Immature natural killer cell (primary cell): Measurements from ENCODE around the gene CARD11. TPM values are rescaled to one million over a fixed set of nuclear protein-coding genes. Genes with fewer than 3 reads are reported as not detected.
A peak's percentile ranks its signal among the peaks of the same experiment; 100 is the strongest.

Source experiments
- DNase-seq, 3 donors: peaks; one replicate each; pipeline ENCODE4 v3.0.0; 2022; ENCODE audit warnings: mixed read lengths in 1 of 3
- H3K27ac Mint-ChIP-seq, 6 donors: one replicate each; pipeline ENCODE4 v1.8.0; 2020; ENCODE audit warnings: mixed read lengths in 6 of 6, mild to moderate bottlenecking in 5 of 6, inconsistent platforms in 4 of 6, moderate library complexity in 3 of 6
- H3K27me3 Mint-ChIP-seq, 3 donors: one replicate each; pipeline ENCODE4 v1.8.0; 2020 to 2021; ENCODE audit warnings: low read depth in 3 of 3, mild to moderate bottlenecking in 3 of 3, mixed read lengths in 3 of 3, moderate library complexity in 3 of 3, inconsistent platforms in 1 of 3
- H3K36me3 Mint-ChIP-seq, 3 donors: one replicate each; pipeline ENCODE4 v1.8.0; 2020; ENCODE audit warnings: mixed read lengths in 3 of 3, inconsistent platforms in 2 of 3, mild to moderate bottlenecking in 2 of 3
- H3K4me1 Mint-ChIP-seq, 2 donors: one replicate each; pipeline ENCODE4 v1.8.0; 2020; ENCODE audit warnings: inconsistent platforms in 2 of 2, mild to moderate bottlenecking in 2 of 2, mixed read lengths in 2 of 2, moderate library complexity in 1 of 2
- H3K4me3 Mint-ChIP-seq, 5 donors: one replicate each; pipeline ENCODE4 v1.8.0; 2020; ENCODE audit warnings: mild to moderate bottlenecking in 5 of 5, mixed read lengths in 5 of 5, inconsistent platforms in 3 of 5, moderate library complexity in 3 of 5
- H3K9me3 Mint-ChIP-seq, 6 donors: one replicate each; pipeline ENCODE4 v1.8.0; 2020; ENCODE audit warnings: mild to moderate bottlenecking in 6 of 6, mixed read lengths in 6 of 6, inconsistent platforms in 4 of 6, moderate library complexity in 3 of 6
- polyA plus RNA-seq, 3 donors: library from polyadenylated mRNA; unstranded; fragments of 300-500 nt; fragmentation: Illumina TruSeq; gene quantifications; one replicate each; pipeline ENCODE4 v1.2.3, GENCODE V29; 2021

Gene CARD11
- polyA plus RNA-seq: 10 to 100 TPM in 2 of 3 donors, 1 to 10 TPM in 1; 3.3 to 76.5 (median 18.7) TPM

DNA sequence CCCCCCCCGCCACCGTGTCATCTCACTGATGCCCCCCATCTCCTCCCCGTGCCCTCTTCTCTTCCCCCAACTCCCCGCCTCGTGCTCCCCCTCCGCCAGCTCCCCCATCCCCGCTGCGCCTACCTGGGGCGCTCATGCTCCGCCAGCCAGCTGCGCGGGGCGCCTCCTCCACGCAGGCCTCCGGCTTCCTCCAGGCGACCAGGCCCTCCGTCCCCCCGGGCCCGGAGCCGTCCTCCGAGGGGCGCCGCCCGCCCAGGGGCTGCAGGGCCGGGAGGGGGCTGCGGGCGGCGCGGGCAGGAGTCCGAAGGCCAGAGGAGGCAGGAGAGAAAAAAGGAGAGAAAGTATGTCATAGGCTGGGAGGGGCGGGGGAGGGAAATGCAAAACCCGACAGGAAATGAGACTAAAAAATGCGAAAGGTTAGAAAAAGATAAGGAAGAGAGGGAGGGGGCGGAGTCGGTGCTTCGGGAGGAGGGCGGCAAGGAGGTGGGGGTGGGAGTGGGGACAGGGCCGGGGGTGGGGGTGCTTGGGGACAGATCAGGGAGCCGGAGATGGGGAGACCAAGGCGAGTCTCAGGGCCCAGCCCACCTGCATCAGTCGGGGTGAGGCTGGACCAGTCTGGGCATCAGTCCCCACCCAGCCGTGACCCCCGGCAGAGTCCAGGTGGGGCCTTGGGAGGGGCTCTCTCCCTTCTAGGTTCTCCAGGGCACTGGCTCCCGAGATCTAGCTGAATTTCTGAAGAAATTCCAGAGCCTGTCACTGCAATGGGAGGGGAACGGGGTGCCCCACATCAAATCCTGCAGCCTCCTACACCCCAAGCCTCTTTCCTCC, at the start of gene CARD11:
Gene CARD11 (minus strand): TSS at position 324 of the 828 bp plus-strand sequence. CDS start 85,361 bp downstream, outside the sequence.
- Mint-ChIP-seq H3K4me1 (peaks cover 49 to 50% of the 10 kb centered on the region in 2 donors), H3K27me3 (peaks cover 2 to 15% (median 6%) of the 10 kb centered on the region in 3 donors), H3K9me3 (no peaks in the 10 kb centered on the region), H3K27ac (peak within 1 kb of the TSS; percentile 90 to 96 (median 95)), H3K36me3 (peaks cover 3 to 10% (median 4%) of the 10 kb centered on the region in 3 donors), H3K4me3 (peak within 1 kb of the TSS; percentile 84 to 96 (median 94))
- DNase-seq: peak; percentile 59 to 69 (median 65)

DNA sequence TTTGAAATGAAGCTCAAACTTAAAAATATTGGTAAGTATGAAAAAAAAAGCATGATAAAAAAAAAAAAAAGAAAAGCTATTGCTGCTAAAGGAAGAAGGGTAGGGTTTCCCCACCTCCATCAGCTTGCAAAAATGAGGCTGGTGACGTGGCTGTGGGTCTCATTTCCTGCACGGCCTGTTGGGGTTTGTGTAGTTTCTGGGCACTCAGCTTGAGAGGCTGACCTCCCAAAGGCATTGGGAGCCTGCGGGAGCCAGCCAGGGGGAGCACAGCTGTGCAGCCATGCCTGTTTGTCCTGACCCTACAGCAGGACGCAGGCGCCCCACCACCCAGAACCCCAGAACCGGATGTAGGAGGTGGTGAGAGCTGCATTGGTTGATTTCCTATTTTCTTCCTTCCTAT, 48.8 kb upstream of the CARD11 start:
- H3K27ac Mint-ChIP-seq: peak overlapping the region; percentile 98 to 100 (median 100)
- no peaks in the 10 kb centered on the region for H3K9me3 Mint-ChIP-seq
- H3K36me3 Mint-ChIP-seq: peaks cover 0 to 5% (median 4%) of the 10 kb centered on the region in 3 donors
- peak overlapping the region; percentile 54 to 92 (median 74) for H3K4me3 Mint-ChIP-seq
- peak; percentile 88 to 89 (median 88) for DNase-seq
- H3K27me3 Mint-ChIP-seq: peaks cover 9 to 22% (median 10%) of the 10 kb centered on the region in 3 donors
- peaks cover 85 to 86% of the 10 kb centered on the region in 2 donors for H3K4me1 Mint-ChIP-seq

DNA sequence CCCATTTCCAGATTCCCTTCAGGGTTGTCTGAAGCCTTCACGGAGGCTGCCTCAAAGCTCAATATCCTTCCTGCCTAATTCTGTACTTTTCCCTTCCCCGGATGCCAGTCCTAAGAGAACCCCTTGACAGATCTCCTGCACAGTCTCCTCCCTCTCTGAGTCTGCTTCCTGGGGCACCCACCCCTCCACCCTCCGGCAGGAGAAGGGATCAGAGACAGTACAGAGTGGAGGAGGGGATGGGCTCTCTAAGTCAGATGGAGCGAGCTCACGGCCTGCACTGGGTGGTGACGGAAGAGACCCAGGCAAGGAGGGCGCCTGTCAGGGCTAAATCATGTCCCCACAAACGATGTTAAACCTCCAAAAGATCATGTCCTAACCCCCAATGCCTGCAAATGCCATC, 48.0 kb upstream of the CARD11 start:
- Mint-ChIP-seq H3K9me3 (no peaks in the 10 kb centered on the region), H3K36me3 (peaks cover 0 to 6% (median 4%) of the 10 kb centered on the region in 3 donors), H3K27ac (peak overlapping the region; percentile 98 to 100 (median 100)), H3K4me3 (peak overlapping the region; percentile 54 to 92 (median 74)), H3K27me3 (peaks cover 9 to 22% (median 10%) of the 10 kb centered on the region in 3 donors), H3K4me1 (peaks cover 78% of the 10 kb centered on the region in 2 donors)
- DNase-seq: no peak

DNA sequence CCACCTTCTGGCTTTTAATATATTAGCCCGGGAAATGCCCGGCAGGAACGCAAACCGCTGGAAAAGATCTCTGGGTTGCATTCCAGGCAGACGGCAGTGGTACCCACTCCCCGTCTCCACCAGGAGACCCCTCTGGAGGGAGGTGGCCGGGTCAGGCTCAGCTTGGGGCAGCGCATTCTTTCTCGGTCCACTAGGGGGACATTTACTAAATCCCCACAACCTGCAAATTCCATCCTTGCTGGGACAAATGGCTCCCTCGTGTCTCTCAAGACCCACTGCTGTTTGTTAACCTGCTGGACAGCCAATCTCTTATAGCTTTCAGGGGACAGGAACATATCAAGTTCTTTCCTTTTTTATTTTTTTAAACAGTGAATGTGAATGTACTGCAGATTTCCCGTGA, 45.8 kb upstream of the CARD11 start:
- peak in 1 of 3 donors; percentile 37 for DNase-seq
- Mint-ChIP-seq H3K27me3 (peaks cover 6 to 14% (median 6%) of the 10 kb centered on the region in 3 donors), H3K27ac (peak overlapping the region; percentile 97 to 100 (median 99)), H3K9me3 (no peaks in the 10 kb centered on the region), H3K36me3 (peaks cover 0 to 8% (median 3%) of the 10 kb centered on the region in 3 donors), H3K4me1 (peaks cover 59 to 62% of the 10 kb centered on the region in 2 donors), H3K4me3 (peak overlapping the region in 4 of 5 donors; percentile 24 to 76 (median 60))

DNA sequence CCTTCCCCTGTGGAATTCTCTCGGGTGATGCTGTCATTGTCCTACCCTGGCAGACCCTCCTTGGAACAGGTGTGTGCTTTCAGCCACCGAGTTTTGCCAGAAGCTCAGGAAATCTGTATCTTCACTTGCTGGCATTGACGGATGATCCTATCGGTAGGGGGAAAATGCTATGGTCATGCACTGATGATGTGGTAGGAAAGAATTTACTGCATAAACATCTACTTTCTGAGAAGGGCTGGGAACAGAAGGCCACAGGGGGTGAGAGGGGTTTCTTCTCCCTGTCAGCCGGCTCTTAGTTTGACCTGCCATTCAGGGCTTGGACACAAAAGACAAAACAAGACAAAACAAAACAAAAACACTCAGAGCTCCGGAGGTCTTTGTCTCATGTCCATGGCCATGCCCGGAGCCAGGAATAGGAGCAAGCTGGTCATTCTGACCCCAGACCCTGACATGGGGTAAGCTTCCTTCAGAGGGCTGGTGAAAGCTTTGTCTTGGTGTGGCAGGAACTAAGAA, 43.6 kb upstream of the CARD11 start:
- DNase-seq: no peak
- Mint-ChIP-seq H3K36me3 (peaks cover 0 to 19% (median 3%) of the 10 kb centered on the region in 3 donors), H3K9me3 (no peaks in the 10 kb centered on the region), H3K4me3 (no peak overlapping the region), H3K27me3 (peaks cover 1 to 7% (median 4%) of the 10 kb centered on the region in 3 donors), H3K27ac (peak overlapping the region; percentile 20 to 75 (median 56)), H3K4me1 (peaks cover 51% of the 10 kb centered on the region in 2 donors)

DNA sequence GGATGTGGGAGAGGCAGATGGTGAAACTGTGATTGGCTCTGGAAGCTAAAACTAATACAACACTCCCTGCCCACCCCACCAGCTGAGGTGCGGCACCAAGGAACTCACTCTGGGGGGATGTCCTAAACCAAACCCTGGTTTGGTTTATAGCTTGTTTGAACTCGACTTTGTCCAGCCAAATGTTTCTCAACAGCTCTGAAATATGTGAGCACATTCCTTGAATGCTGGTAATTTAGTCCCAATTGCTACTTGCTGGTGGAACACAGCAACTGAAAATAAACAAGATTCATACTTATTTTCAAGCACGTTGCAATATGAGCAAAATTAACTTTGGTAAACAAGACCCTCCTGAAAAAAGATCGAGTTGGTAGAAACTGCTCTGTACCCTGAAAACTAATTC, 39.7 kb upstream of the CARD11 start:
- Mint-ChIP-seq H3K27me3 (peaks cover 0 to 3% (median 1%) of the 10 kb centered on the region in 3 donors), H3K4me3 (no peak overlapping the region), H3K4me1 (peaks cover 16 to 18% of the 10 kb centered on the region in 2 donors), H3K27ac (peak overlapping the region in 2 of 6 donors; percentile 35 to 57), H3K9me3 (no peaks in the 10 kb centered on the region), H3K36me3 (peaks cover 0 to 28% (median 8%) of the 10 kb centered on the region in 3 donors)
- DNase-seq: no peak

DNA sequence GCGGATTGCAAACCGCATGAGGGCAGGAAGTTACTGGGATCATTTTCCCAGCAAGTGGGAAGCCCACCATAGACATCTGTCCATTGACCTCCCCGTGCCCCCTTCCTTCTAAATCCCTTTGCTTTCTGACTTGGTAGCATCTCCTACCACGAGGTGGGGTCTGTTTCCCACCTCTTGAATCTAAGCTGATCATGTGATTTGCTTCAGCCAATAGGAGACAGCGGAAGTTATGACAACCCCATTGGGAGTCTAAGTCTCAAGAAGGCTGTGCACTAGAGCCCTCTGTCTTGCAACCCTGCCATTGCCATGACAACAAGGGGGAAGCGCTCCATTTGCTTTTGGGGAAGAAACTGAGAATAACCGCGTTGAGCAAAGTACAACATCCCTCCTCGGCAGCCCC, 39.2 kb upstream of the CARD11 start:
- Mint-ChIP-seq H3K27me3 (peaks cover 0 to 3% (median 1%) of the 10 kb centered on the region in 3 donors), H3K9me3 (no peaks in the 10 kb centered on the region), H3K4me1 (peaks cover 16% of the 10 kb centered on the region in 2 donors), H3K36me3 (peaks cover 0 to 29% (median 8%) of the 10 kb centered on the region in 3 donors), H3K27ac (peak overlapping the region in 2 of 6 donors; percentile 15 to 79), H3K4me3 (no peak overlapping the region)
- no peak for DNase-seq

DNA sequence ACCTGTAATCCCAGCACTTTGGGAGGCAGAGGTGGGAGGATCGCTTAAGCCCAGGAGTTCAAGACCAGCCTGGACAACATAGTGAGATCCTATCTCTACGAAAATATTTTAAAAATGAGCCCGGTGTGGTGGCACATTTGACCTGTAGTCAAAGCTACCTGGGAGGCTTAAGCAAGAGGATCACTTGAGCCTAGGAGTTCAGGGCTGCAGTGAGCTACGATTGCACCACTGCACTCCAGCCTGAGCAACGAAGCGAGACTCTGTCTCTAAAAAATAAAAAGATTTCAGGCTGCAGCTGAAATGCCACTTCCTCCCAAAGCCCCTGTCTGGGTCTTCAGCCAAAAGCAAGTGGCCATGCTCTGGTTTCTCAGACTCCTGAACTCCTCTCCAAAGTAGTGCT, 38.7 kb upstream of the CARD11 start:
- peaks cover 0 to 29% (median 8%) of the 10 kb centered on the region in 3 donors for H3K36me3 Mint-ChIP-seq
- H3K4me1 Mint-ChIP-seq: peaks cover 16% of the 10 kb centered on the region in 2 donors
- DNase-seq: no peak
- H3K4me3 Mint-ChIP-seq: no peak overlapping the region
- H3K27ac Mint-ChIP-seq: peak overlapping the region in 3 of 6 donors; percentile 30 to 79 (median 35)
- H3K9me3 Mint-ChIP-seq: no peaks in the 10 kb centered on the region
- H3K27me3 Mint-ChIP-seq: peaks cover 0 to 3% (median 3%) of the 10 kb centered on the region in 3 donors

DNA sequence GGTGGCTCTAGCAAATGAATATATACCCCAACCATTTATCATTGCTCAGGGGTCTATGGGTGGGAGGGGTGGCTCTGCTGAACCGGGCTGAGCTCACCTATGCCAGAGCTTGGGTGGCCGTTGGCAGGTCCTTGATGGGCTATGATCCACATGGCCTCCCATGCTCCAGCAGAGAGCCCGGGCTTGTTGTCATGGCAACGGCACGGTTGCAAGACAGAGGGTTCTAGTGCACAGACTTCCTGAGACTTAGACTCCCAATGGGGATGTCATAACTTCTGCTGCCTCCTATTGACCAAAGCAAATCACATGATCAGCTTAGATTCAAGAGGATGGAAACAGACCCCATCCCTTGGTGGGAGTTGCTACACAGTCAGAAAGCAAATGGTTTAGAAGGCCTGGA, 36.4 kb upstream of the CARD11 start:
- Mint-ChIP-seq H3K4me1 (peaks cover 11 to 18% of the 10 kb centered on the region in 2 donors), H3K9me3 (no peaks in the 10 kb centered on the region), H3K27ac (peak overlapping the region in 2 of 6 donors; percentile 71 to 75), H3K4me3 (no peak overlapping the region), H3K27me3 (peaks cover 0 to 3% (median 3%) of the 10 kb centered on the region in 3 donors), H3K36me3 (peaks cover 0 to 21% (median 9%) of the 10 kb centered on the region in 3 donors)
- DNase-seq: no peak

DNA sequence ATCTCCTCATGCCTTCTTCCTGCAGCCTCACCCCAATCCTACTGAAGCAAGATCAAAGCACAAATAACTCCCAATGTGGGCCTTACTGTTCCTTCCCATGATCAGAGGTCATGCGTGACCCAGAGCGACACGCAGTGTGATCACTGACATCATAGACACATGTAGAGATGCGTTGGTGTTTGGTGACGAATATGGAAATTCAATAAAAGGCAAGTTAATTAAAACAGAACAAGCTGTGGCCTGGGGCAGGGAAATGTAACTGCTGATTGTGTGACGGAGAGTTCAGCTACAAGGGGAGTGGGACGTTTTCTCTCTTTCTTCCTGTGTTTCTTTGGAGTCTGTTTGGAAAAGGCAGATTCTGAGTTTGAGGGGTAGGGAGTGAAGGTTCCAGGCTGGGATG, 34.8 kb upstream of the CARD11 start:
- Mint-ChIP-seq H3K9me3 (no peaks in the 10 kb centered on the region), H3K27me3 (peaks cover 0 to 3% (median 3%) of the 10 kb centered on the region in 3 donors), H3K27ac (peak overlapping the region in 3 of 6 donors; percentile 20 to 60 (median 40)), H3K4me3 (no peak overlapping the region), H3K4me1 (peaks cover 22 to 24% of the 10 kb centered on the region in 2 donors), H3K36me3 (peaks cover 0 to 13% (median 9%) of the 10 kb centered on the region in 3 donors)
- no peak for DNase-seq

DNA sequence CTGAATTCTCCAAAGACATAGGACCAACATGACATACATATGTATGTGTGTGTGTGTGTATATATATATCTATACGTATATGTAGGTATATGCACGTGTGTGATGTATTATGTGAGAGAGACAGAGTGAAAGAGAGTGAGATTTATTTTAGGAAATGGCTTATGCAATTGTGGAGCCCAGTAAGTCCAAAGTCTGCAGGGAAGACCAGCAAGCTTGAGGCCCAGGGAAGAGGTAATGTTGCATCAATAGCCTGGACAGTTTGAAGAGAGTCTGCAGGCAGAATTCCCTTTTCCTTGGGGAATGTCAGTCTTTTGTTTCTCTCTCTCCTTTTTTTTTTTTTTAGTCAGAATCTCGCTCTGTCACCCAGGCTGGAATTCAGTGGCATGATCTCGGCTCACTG, 33.0 kb upstream of the CARD11 start:
- DNase-seq: no peak
- Mint-ChIP-seq H3K27ac (peak overlapping the region in 2 of 6 donors; percentile 1 to 84), H3K36me3 (peaks cover 0 to 14% (median 9%) of the 10 kb centered on the region in 3 donors), H3K27me3 (peaks cover 0 to 5% (median 3%) of the 10 kb centered on the region in 3 donors), H3K9me3 (no peaks in the 10 kb centered on the region), H3K4me1 (peaks cover 25 to 28% of the 10 kb centered on the region in 2 donors), H3K4me3 (no peak overlapping the region)

DNA sequence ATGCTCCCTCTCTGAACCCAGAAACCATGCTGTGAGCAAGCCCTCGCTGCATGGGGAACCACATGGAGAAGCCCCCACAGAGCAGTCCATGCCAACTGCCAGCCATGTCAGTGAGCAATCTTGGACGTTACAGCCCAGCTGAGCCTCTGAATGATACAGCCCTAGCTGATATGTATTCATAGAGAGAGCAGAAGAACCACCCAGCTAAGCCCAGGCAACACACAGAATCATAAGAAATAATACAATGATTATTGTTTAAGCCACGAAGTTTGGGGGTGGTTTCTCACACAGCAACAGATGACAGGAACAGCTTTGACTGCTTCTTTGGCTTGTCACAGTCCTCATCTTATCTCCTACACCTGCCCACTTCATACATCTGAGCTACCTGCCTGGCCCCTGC, 32.5 kb upstream of the CARD11 start:
- no peak overlapping the region for H3K4me3 Mint-ChIP-seq
- H3K36me3 Mint-ChIP-seq: peaks cover 0 to 17% (median 9%) of the 10 kb centered on the region in 3 donors
- peaks cover 2 to 5% (median 3%) of the 10 kb centered on the region in 3 donors for H3K27me3 Mint-ChIP-seq
- peaks cover 0 to 3% (median 0%) of the 10 kb centered on the region in 6 donors for H3K9me3 Mint-ChIP-seq
- peak overlapping the region in 2 of 6 donors; percentile 1 to 84 for H3K27ac Mint-ChIP-seq
- peaks cover 31 to 33% of the 10 kb centered on the region in 2 donors for H3K4me1 Mint-ChIP-seq
- DNase-seq: no peak

DNA sequence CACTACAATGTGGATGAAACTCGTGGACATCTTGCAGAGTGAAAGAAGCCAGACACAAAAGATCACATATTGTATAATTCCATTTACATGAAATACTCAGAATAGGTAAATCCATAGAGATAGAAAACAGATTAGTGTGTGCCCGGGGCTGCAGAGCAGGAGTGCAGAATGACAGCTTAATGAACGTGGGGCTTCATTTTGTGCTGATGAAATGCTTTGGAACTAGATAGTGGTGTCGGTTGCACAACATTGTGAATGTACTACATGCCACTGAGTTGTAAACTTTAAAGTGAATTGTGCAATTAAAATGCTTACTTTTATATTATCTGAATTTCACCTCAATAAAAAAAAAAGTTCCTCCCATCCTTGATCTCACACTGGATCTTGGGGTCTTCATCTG, 31.8 kb upstream of the CARD11 start:
- no peak for DNase-seq
- H3K36me3 Mint-ChIP-seq: peaks cover 0 to 22% (median 14%) of the 10 kb centered on the region in 3 donors
- H3K9me3 Mint-ChIP-seq: peaks cover 0 to 3% (median 0%) of the 10 kb centered on the region in 6 donors
- H3K4me1 Mint-ChIP-seq: peaks cover 38 to 40% of the 10 kb centered on the region in 2 donors
- H3K27ac Mint-ChIP-seq: peak overlapping the region in 2 of 6 donors; percentile 22 to 36
- peaks cover 3 to 5% (median 5%) of the 10 kb centered on the region in 3 donors for H3K27me3 Mint-ChIP-seq
- no peak overlapping the region for H3K4me3 Mint-ChIP-seq
